HG03575 (cell line): ENCODE measurements around the gene TNS4.

Source experiments
- ATAC-seq: cut with Tn5 transposase; IDR thresholded peaks from one replicate; pipeline ENCODE4 v1.9.1; 2021; ENCODE audit not compliant: unreplicated experiment, insufficient number of reproducible peaks, low FRiP score; ENCODE audit errors: extremely low read depth

TNS4 gene

GRCh38 chr17:40499551-40500189 is 1.8 kb downstream of the TNS4 start:
- no peak for ATAC-seq

GRCh38 chr17:40498281-40499084 is 2.9 kb downstream of the TNS4 start:
- ATAC-seq = no peak

GRCh38 chr17:40497695-40498094 is 3.7 kb downstream of the TNS4 start:
- ATAC-seq = no peak

GRCh38 chr17:40496634-40497420 is 4.6 kb downstream of the TNS4 start:
- ATAC-seq = no peak

- no peak for ATAC-seq
These were observed 5.3 kb downstream of the TNS4 start for GRCh38 chr17:40496170-40496569.

GRCh38 chr17:40495140-40495539 is 6.3 kb downstream of the TNS4 start:
- no peak for ATAC-seq

- no peak for ATAC-seq
These were observed 7.7 kb downstream of the TNS4 start for GRCh38 chr17:40493697-40494096.

- ATAC-seq = no peak
These were observed 9.9 kb downstream of the TNS4 start for GRCh38 chr17:40491486-40491885.

GRCh38 chr17:40490982-40491381 is 10.4 kb downstream of the TNS4 start:
- ATAC-seq = no peak

GRCh38 chr17:40490289-40490853 is 11.1 kb downstream of the TNS4 start:
- no peak for ATAC-seq

- ATAC-seq = no peak
These were observed 13.9 kb downstream of the TNS4 start for GRCh38 chr17:40487371-40488020.

- ATAC-seq = no peak
These were observed 14.7 kb downstream of the TNS4 start for GRCh38 chr17:40486522-40487370.

- no peak for ATAC-seq
These were observed 15.4 kb downstream of the TNS4 start for GRCh38 chr17:40485851-40486521.

GRCh38 chr17:40484973-40485530 is 16.4 kb downstream of the TNS4 start:
- no peak for ATAC-seq

GRCh38 chr17:40484285-40484972 is 17.0 kb downstream of the TNS4 start:
- no peak for ATAC-seq

- ATAC-seq = no peak
These were observed 17.7 kb downstream of the TNS4 start for GRCh38 chr17:40483679-40484078.

GRCh38 chr17:40482722-40483121 is 18.7 kb downstream of the TNS4 start:
- no peak for ATAC-seq
